Neuronal stem cell (in vitro differentiated cells): ENCODE measurements around the gene TERF2IP.
A peak's percentile ranks its signal among the peaks of the same experiment; 100 is the strongest.

Experiments
- DNase-seq: peaks from one replicate; pipeline ENCODE4 v3.0.0-alpha.2; 2013; ENCODE audit warnings: low spot score
- H2AFZ ChIP-seq: one replicate; pipeline ENCODE4 v1.6.1; 2013; ENCODE audit warnings: mild to moderate bottlenecking, low read length, inconsistent platforms
- H2AK5ac ChIP-seq: 2 replicates; pipeline ENCODE4 v1.6.1; 2013; ENCODE audit warnings: low read depth, mild to moderate bottlenecking, inconsistent platforms, low read length, moderate library complexity, mixed read lengths
- H2BK120ac ChIP-seq: 2 replicates; pipeline ENCODE4 v1.6.1; 2013; ENCODE audit warnings: low read depth, mild to moderate bottlenecking, inconsistent platforms, low read length, moderate library complexity, mixed read lengths
- H2BK12ac ChIP-seq: one replicate; pipeline ENCODE4 v1.6.1; 2013; ENCODE audit warnings: low read length, inconsistent platforms
- H2BK15ac ChIP-seq: 2 replicates; pipeline ENCODE4 v1.6.1; 2013; ENCODE audit warnings: mild to moderate bottlenecking, low read length, inconsistent platforms, mixed read lengths
- H2BK5ac ChIP-seq: one replicate; pipeline ENCODE4 v1.6.1; 2013; ENCODE audit warnings: inconsistent platforms, mild to moderate bottlenecking, low read length, moderate library complexity
- H3K14ac ChIP-seq: one replicate; pipeline ENCODE4 v1.6.1; 2013; ENCODE audit warnings: low read length, inconsistent platforms
- H3K18ac ChIP-seq: 2 replicates; pipeline ENCODE4 v1.6.1; 2013; ENCODE audit warnings: low read length, inconsistent platforms
- H3K23ac ChIP-seq: 2 replicates; pipeline ENCODE4 v1.6.1; 2013; ENCODE audit warnings: low read depth, mild to moderate bottlenecking, mixed read lengths, low read length, inconsistent platforms; ENCODE audit not compliant: poor library complexity
- H3K27ac ChIP-seq: replicated peaks from 3 replicates; pipeline ENCODE4 v1.5.1; 2013; ENCODE audit warnings: low read length, inconsistent platforms
- H3K27me3 ChIP-seq, 3 experiments: 2 replicates each; pipeline ENCODE4 v1.6.1; 2013; ENCODE audit warnings: low read length in 3 of 3, mild to moderate bottlenecking in 2 of 3, inconsistent platforms in 1 of 3, low read depth in 1 of 3, mixed read lengths in 1 of 3, moderate library complexity in 1 of 3; ENCODE audit not compliant: control insufficient read depth in 3 of 3, insufficient read depth in 3 of 3
- H3K36me3 ChIP-seq, 2 donors: replicated peaks in 1 of 2; 2 replicates each; pipeline ENCODE4 v1.6.1; 2013; ENCODE audit warnings: low read length in 2 of 2; ENCODE audit not compliant: control insufficient read depth in 2 of 2, insufficient read depth in 2 of 2
- H3K4ac ChIP-seq: 2 replicates; pipeline ENCODE4 v1.6.1; 2013; ENCODE audit warnings: inconsistent platforms, mild to moderate bottlenecking, low read length, moderate library complexity
- H3K4me1 ChIP-seq, 2 donors: 1 replicate in 1 of 2; 2 replicates in 1 of 2; pipeline ENCODE4 v1.6.1; 2013; ENCODE audit warnings: low read length in 2 of 2, low read depth in 1 of 2; ENCODE audit not compliant: control insufficient read depth in 2 of 2, insufficient read depth in 1 of 2
- H3K4me2 ChIP-seq: one replicate; pipeline ENCODE4 v1.6.1; 2013; ENCODE audit warnings: mild to moderate bottlenecking, low read length, inconsistent platforms; ENCODE audit not compliant: insufficient read depth, poor library complexity, severe bottlenecking
- H3K4me3 ChIP-seq, 2 donors: 2 replicates each; pipeline ENCODE4 v1.5.1; 2013; ENCODE audit warnings: low read length in 2 of 2, mild to moderate bottlenecking in 2 of 2, inconsistent platforms in 1 of 2, moderate library complexity in 1 of 2
- H3K79me1 ChIP-seq: one replicate; pipeline ENCODE4 v1.6.1; 2013; ENCODE audit warnings: low read depth, mild to moderate bottlenecking, inconsistent platforms, low read length, moderate library complexity
- H3K9ac ChIP-seq: one replicate; pipeline ENCODE4 v1.6.1; 2013; ENCODE audit warnings: mild to moderate bottlenecking, low read depth, low read length, inconsistent platforms; ENCODE audit not compliant: poor library complexity
- H3K9me3 ChIP-seq, 2 donors: replicated peaks in 1 of 2; 2 replicates each; pipeline versions ENCODE3 to v1.6.1; 2013; ENCODE audit warnings: low read length in 2 of 2, mild to moderate bottlenecking in 2 of 2, inconsistent platforms in 1 of 2, low read depth in 1 of 2, mixed read lengths in 1 of 2, moderate library complexity in 1 of 2; ENCODE audit not compliant: control insufficient read depth in 2 of 2, insufficient read depth in 1 of 2
- H4K8ac ChIP-seq: one replicate; pipeline ENCODE4 v1.6.1; 2013; ENCODE audit warnings: low read depth, mild to moderate bottlenecking, inconsistent platforms, low read length, moderate library complexity
- H4K91ac ChIP-seq: one replicate; pipeline ENCODE4 v1.6.1; 2013; ENCODE audit warnings: low read length, low read depth, mild to moderate bottlenecking, inconsistent platforms; ENCODE audit not compliant: poor library complexity
- WGBS, 2 donors: extraction: QIAGEN DNeasy Blood & Tissue Kit; methylation state at CpG; one replicate each; pipeline ENCODE4 v1.1.7; 2013; ENCODE audit warnings: missing lambda C conversion rate in 2 of 2, mixed read lengths in 1 of 2; ENCODE audit not compliant: insufficient read length in 2 of 2, insufficient replicate concordance in 1 of 2; ENCODE audit errors: extremely low coverage in 2 of 2; 5-methylcytosine and 5-hydroxymethylcytosine counted together

Gene TERF2IP

DNA sequence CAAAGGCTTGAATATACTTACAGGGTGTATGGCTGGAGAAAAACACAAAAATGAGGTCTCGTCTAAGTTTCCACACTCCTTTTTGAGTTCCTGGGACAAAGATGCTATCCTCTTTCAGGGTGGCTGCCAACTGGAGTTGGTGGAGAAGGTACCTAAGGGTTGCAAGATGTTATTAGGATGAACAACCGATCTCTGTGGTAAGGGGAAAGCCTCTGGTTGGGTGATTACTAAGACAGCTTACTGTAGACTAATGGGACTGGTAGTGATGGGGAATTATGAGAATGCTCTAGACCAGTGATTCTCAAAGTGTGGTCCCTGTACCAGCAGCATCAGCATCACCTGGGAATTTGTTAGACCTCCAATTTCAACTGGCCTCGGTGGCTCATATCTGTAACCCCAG is 30.5 kb upstream of the TERF2IP start:
- Histone ChIP-seq H2BK15ac (no peak overlapping the region), H3K27ac (no peak overlapping the region), H3K9me3 (no peaks in the 10 kb centered on the region), H3K14ac (no peak overlapping the region), H3K79me1 (no peaks in the 10 kb centered on the region), H3K4me2 (no peak overlapping the region), H3K4me1 (peaks cover 0 to 3% of the 10 kb centered on the region in 2 donors), H3K18ac (no peak overlapping the region), H2BK5ac (no peak overlapping the region), H3K4ac (no peak overlapping the region), H3K4me3 (no peak overlapping the region), H2AK5ac (no peak overlapping the region), H2BK12ac (no peak overlapping the region), H3K27me3 (no peaks in the 10 kb centered on the region), H4K91ac (no peak overlapping the region), H4K8ac (no peak overlapping the region), H3K36me3 (peaks cover 22 to 88% of the 10 kb centered on the region in 2 donors), H3K9ac (no peak overlapping the region), H3K23ac (no peak overlapping the region), H2BK120ac (no peak overlapping the region), H2AFZ (no peak overlapping the region)
- no peak for DNase-seq
- no CpG with 5 or more reads among the region's 3 CpGs for WGBS, 2 donors

DNA sequence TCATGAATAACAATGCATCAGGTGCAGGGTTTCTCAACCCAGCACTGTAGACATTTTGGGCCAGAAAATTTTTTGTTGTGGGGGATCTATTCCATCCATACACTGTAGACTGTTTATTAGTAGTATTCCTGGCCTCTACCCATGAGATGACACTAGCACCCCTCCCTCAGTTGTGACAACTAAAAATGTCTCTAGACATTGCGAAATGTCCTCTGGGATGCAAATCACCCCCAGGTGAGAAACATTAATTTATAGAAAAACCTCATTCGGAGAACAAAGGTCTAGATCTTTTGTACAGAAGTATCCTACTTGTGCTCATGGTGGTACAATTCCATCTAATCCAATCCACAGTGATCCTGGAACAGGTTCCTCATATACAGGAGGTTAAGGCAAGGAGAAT is 28.8 kb upstream of the TERF2IP start:
- Histone ChIP-seq H3K9ac (no peak overlapping the region), H2AFZ (no peak overlapping the region), H2AK5ac (no peak overlapping the region), H3K9me3 (no peaks in the 10 kb centered on the region), H3K4me3 (no peak overlapping the region), H3K23ac (no peak overlapping the region), H3K27me3 (no peaks in the 10 kb centered on the region), H4K91ac (no peak overlapping the region), H3K4ac (no peak overlapping the region), H4K8ac (no peak overlapping the region), H3K36me3 (peaks cover 15 to 72% of the 10 kb centered on the region in 2 donors), H2BK12ac (no peak overlapping the region), H2BK120ac (no peak overlapping the region), H3K4me1 (peaks cover 0 to 3% of the 10 kb centered on the region in 2 donors), H3K14ac (no peak overlapping the region), H3K27ac (no peak overlapping the region), H3K18ac (no peak overlapping the region), H2BK15ac (no peak overlapping the region), H3K4me2 (no peak overlapping the region), H3K79me1 (no peaks in the 10 kb centered on the region), H2BK5ac (no peak overlapping the region)
- DNase-seq: no peak
- WGBS, 2 donors: no CpG with 5 or more reads among the region's 2 CpGs

DNA sequence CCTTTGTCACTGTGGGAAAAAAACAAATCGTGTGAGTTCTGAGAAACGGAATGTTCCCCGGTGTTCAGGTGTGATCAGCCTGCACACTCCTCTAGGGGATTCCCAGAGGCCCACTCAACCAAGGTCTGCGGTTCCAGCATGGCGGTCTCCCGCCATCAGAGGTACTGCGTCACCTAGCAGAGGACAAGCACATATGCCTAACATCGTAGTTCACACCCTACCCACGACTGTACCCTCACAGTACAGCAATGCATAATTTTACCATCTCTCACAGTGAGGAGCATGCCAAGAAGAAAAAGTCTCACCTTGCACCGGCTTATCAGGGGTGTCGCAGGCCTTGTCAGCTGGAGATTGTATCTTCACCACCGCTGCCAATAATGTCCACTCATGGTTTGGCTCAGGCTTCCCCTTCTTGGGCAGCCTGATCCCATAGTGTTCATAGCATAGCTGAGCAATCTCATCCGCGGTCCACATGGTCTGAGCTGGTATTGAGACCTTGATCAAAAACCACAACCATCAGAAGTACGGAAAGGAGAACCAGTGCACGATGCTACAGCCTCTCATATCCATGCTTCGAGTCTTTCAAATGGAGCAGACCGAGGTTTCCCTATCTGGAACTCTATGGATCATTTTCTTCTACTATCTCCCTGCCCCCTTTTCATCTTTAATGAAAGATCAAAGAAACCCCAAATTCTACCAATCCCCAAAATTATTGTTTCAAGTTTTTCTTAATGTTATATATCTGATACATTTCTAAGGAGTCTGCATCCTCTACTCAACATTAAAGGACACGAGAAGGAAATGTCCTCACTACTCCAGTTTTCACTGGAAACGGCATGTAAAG is 27.0 kb upstream of the TERF2IP start:
- Histone ChIP-seq H3K23ac (no peak overlapping the region), H3K4me2 (no peak overlapping the region), H3K27me3 (no peaks in the 10 kb centered on the region), H3K9me3 (no peaks in the 10 kb centered on the region), H3K14ac (no peak overlapping the region), H3K4me1 (peaks cover 0 to 3% of the 10 kb centered on the region in 2 donors), H3K4ac (no peak overlapping the region), H2BK12ac (no peak overlapping the region), H2BK5ac (no peak overlapping the region), H2BK15ac (no peak overlapping the region), H3K18ac (no peak overlapping the region), H2AFZ (no peak overlapping the region), H4K8ac (no peak overlapping the region), H3K9ac (no peak overlapping the region), H2BK120ac (no peak overlapping the region), H3K27ac (no peak overlapping the region), H4K91ac (no peak overlapping the region), H3K79me1 (no peaks in the 10 kb centered on the region), H3K36me3 (peaks cover 12 to 57% of the 10 kb centered on the region in 2 donors), H3K4me3 (peak overlapping the region in 1 of 2 donors; percentile 1), H2AK5ac (no peak overlapping the region)
- no CpG with 5 or more reads among the region's 20 CpGs for WGBS, 2 donors
- no peak for DNase-seq

DNA sequence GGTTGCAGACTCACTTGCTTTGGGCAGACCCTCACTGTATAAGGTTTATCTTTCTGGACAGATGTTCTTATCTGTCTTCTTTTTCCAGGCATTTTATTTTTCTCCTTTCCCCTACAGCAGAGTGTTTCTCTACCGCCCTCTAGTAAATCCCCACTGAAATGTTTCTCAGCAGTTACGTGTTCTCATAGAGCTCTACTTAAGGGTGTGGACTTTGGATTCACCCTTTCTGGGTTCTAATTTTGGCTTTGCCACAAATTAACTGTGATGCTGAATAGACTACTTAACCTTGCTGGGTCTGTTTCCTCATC is 26.4 kb upstream of the TERF2IP start:
- Histone ChIP-seq H3K23ac (no peak overlapping the region), H3K36me3 (peaks cover 14 to 57% of the 10 kb centered on the region in 2 donors), H3K79me1 (no peaks in the 10 kb centered on the region), H4K91ac (no peak overlapping the region), H3K27ac (no peak overlapping the region), H4K8ac (no peak overlapping the region), H3K18ac (no peak overlapping the region), H3K27me3 (no peaks in the 10 kb centered on the region), H2AFZ (no peak overlapping the region), H3K14ac (no peak overlapping the region), H3K4ac (no peak overlapping the region), H2BK5ac (no peak overlapping the region), H3K4me1 (peaks cover 0 to 3% of the 10 kb centered on the region in 2 donors), H2BK12ac (no peak overlapping the region), H3K4me3 (no peak overlapping the region), H3K9ac (no peak overlapping the region), H3K4me2 (no peak overlapping the region), H2BK15ac (no peak overlapping the region), H2AK5ac (no peak overlapping the region), H2BK120ac (no peak overlapping the region), H3K9me3 (no peaks in the 10 kb centered on the region)
- WGBS, 2 donors: no CpG with 5 or more reads among the region's 2 CpGs
- DNase-seq: no peak
